Kasumi-1 (cell line): ENCODE measurements around the gene SIRT2.
"Not testable (repeated sequence)": the region's sequence is repeated elsewhere in the genome, so short reads cannot be mapped to it uniquely, and the experiment has no call there.

Experiments
- DNase-seq, 2 experiments: peaks; one replicate each; lab custom pipeline; 2025; lab: John Stamatoyannopoulos, UW

The SIRT2 gene

GRCh38 chr19:38898788-38899446 is 501 bp downstream of the SIRT2 start:
- peak; percentile 3 to 34 for DNase-seq

- DNase-seq = no peak
Measured at GRCh38 chr19:38894968-38895367, 4.5 kb downstream of the SIRT2 start.

GRCh38 chr19:38893341-38893771 is 6.1 kb downstream of the SIRT2 start:
- no peak for DNase-seq

GRCh38 chr19:38892841-38893240 is 6.6 kb downstream of the SIRT2 start:
- no peak for DNase-seq

- no peak for DNase-seq
Measured at GRCh38 chr19:38891771-38892170, 7.6 kb downstream of the SIRT2 start.

- DNase-seq = no peak
Measured at GRCh38 chr19:38890686-38891085, 8.7 kb downstream of the SIRT2 start.

- DNase-seq = no peak
Measured at GRCh38 chr19:38889803-38890202, 9.6 kb downstream of the SIRT2 start.

GRCh38 chr19:38888876-38889275 is 10.5 kb downstream of the SIRT2 start:
- DNase-seq = no peak

GRCh38 chr19:38884691-38885090 is 14.7 kb downstream of the SIRT2 start:
- DNase-seq = not testable (repeated sequence)

GRCh38 chr19:38883286-38883685 is 16.1 kb downstream of the SIRT2 start:
- DNase-seq = no peak

- no peak for DNase-seq
Measured at GRCh38 chr19:38880882-38881609, 18.4 kb downstream of the SIRT2 start.

- DNase-seq = no peak
Measured at GRCh38 chr19:38880076-38880881, 19.1 kb downstream of the SIRT2 start.

- no peak for DNase-seq
Measured at GRCh38 chr19:38879400-38879751, 20.0 kb downstream of the SIRT2 start.

- no peak for DNase-seq
Measured at GRCh38 chr19:38878575-38879399, 20.6 kb downstream of the SIRT2 start.

GRCh38 chr19:38877781-38878574 is 21.4 kb downstream of the SIRT2 start, which contains the start of gene RINL:
Gene RINL (minus strand): TSS chr19:38878275. CDS start chr19:38876742, 1,533 bp downstream.
- DNase-seq = peak; percentile 63 to 75

GRCh38 chr19:38875656-38876395 is 23.6 kb downstream of the SIRT2 start:
- DNase-seq = no peak

- DNase-seq = not testable (repeated sequence)
Measured at GRCh38 chr19:38873400-38873799, 26.0 kb downstream of the SIRT2 start.

GRCh38 chr19:38870612-38871011 is 28.8 kb downstream of the SIRT2 start:
- DNase-seq = no peak

- peak; percentile 45 to 47 for DNase-seq
Measured at GRCh38 chr19:38869836-38870607, 29.4 kb downstream of the SIRT2 start.
